Left ventricle myocardium inferior (tissue), 1 donor: ENCODE measurements around the gene ATP5PO. TPM values are rescaled to one million over a fixed set of nuclear protein-coding genes. Genes with fewer than 3 reads are reported as not detected.

Experiments used
- DNase-seq: peaks from one replicate; pipeline ENCODE4 v3.0.0-alpha.2; 2020
- H3K27ac ChIP-seq: fragments of 200-600 bp; replicated peaks from 2 replicates; pipeline ENCODE4 v1.8.0; 2021
- H3K27me3 ChIP-seq: fragments of 200-600 bp; 2 replicates; pipeline ENCODE4 v1.8.0; 2021; ENCODE audit warnings: low read depth
- H3K36me3 ChIP-seq: fragments of 200-600 bp; 2 replicates; pipeline ENCODE4 v1.8.0; 2021
- H3K4me1 ChIP-seq: fragments of 200-600 bp; 2 replicates; pipeline ENCODE4 v1.8.0; 2021
- H3K4me3 ChIP-seq: fragments of 200-600 bp; 2 replicates; pipeline ENCODE4 v1.8.0; 2021; ENCODE audit warnings: mild to moderate bottlenecking, moderate library complexity
- H3K9me3 ChIP-seq: fragments of 200-600 bp; replicated peaks from 2 replicates; pipeline ENCODE4 v1.8.0; 2021
- intact Hi-C: fragments of 100-400 bp; cut with micrococcal nuclease; formaldehyde crosslinking; loops from one replicate; pipeline ENCODE4 v1.11.0; 2022
- total RNA-seq: library from RNA; stranded (reverse); fragmentation: NEBNext Ultra II Directional; extraction: Animal tissue kit (Norgen Biotek cat#: 25700); gene quantifications from one replicate; pipeline ENCODE4 v1.2.1, GENCODE V29; 2021
- TF ChIP-seq, protein P1 (sequence below): fragments of 200-600 bp; IDR thresholded peaks from 2 replicates; pipeline ENCODE4 v1.8.0; 2021; ENCODE audit warnings: antibody characterized with exemption, mild to moderate bottlenecking, borderline replicate concordance
- donor health status: DM: no; HTN: yes; CAD: no; lungs with severe emphysema.

ATP5PO gene
- total RNA-seq, 1 donor from 2014 or later, result 780 TPM

- no peak for DNase-seq
- Histone ChIP-seq H3K4me1 (no peaks in the 10 kb centered on the region), H3K27ac (no peak overlapping the region), H3K9me3 (no peaks in the 10 kb centered on the region), H3K4me3 (no peak overlapping the region), H3K36me3 (no peaks in the 10 kb centered on the region), H3K27me3 (no peaks in the 10 kb centered on the region)
- TF ChIP-seq, protein P1, sequence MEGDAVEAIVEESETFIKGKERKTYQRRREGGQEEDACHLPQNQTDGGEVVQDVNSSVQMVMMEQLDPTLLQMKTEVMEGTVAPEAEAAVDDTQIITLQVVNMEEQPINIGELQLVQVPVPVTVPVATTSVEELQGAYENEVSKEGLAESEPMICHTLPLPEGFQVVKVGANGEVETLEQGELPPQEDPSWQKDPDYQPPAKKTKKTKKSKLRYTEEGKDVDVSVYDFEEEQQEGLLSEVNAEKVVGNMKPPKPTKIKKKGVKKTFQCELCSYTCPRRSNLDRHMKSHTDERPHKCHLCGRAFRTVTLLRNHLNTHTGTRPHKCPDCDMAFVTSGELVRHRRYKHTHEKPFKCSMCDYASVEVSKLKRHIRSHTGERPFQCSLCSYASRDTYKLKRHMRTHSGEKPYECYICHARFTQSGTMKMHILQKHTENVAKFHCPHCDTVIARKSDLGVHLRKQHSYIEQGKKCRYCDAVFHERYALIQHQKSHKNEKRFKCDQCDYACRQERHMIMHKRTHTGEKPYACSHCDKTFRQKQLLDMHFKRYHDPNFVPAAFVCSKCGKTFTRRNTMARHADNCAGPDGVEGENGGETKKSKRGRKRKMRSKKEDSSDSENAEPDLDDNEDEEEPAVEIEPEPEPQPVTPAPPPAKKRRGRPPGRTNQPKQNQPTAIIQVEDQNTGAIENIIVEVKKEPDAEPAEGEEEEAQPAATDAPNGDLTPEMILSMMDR, result no peak
- intact Hi-C loops, result no loop called here
These were observed 58.6 kb downstream of the ATP5PO start for GRCh38 chr21:33856893-33857527.

- Histone ChIP-seq H3K4me3 (no peak overlapping the region), H3K27ac (no peak overlapping the region), H3K36me3 (no peaks in the 10 kb centered on the region), H3K4me1 (no peaks in the 10 kb centered on the region), H3K27me3 (no peaks in the 10 kb centered on the region), H3K9me3 (no peaks in the 10 kb centered on the region)
- DNase-seq, result no peak
- TF ChIP-seq, protein P1, result no peak
- intact Hi-C loops, result no loop called here
These were observed 60.4 kb downstream of the ATP5PO start for GRCh38 chr21:33855190-33855589.

DNA sequence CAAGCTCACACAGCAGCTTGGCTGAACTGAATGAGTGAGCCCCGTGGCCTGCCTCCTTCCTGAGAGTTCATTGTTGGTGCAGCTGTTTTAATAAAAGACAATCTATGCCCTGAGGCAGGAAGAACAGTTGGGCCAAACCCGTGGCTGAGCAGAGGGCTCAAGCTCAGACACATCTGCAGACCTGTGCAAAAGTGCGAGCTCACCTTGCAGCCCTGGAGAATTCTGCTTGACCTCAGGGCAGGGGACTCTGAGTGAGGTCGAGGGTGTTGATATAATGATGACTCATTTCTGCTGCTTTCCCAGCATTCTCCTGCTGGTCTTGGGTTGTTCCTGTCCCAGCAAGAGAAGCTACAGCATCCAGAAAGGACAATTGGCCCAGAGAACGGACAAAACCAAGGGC, 61.0 kb downstream of the ATP5PO start:
- H3K36me3 ChIP-seq, result no peaks in the 10 kb centered on the region
- H3K4me3 ChIP-seq, result no peak overlapping the region
- intact Hi-C loops, result no loop called here
- no peaks in the 10 kb centered on the region for H3K4me1 ChIP-seq
- TF ChIP-seq, protein P1, result no peak
- H3K27ac ChIP-seq, result no peak overlapping the region
- no peaks in the 10 kb centered on the region for H3K27me3 ChIP-seq
- no peak for DNase-seq
- H3K9me3 ChIP-seq, result no peaks in the 10 kb centered on the region

Other genes starting within 250 kb of the ATP5PO start
- 61.9 TPM for gene MRPS6, start 157.8 kb upstream of the ATP5PO start, total RNA-seq
- 4.7 TPM for gene SLC5A3, start 157.8 kb upstream of the ATP5PO start, total RNA-seq